ENCODE data around the gene RWDD1. TPM values are rescaled to one million over a fixed set of nuclear protein-coding genes. Genes with fewer than 3 reads are reported as not detected.

The RWDD1 gene
- polyA plus RNA-seq, 1 of the 3 experiments (the other 2 are of a cell fraction), result 17.7 TPM

GRCh38 chr6:116557893-116558292 lies 13.4 kb upstream of the RWDD1 start (continued):
- TF ChIP-seq USF2 (IDR thresholded peaks at IDR 0.05; ENCODE audit: borderline replicate concordance, low read depth, low read length) (no peak), RXRA (IDR thresholded peaks at IDR 0.05; ENCODE audit: borderline replicate concordance, low read depth) (no peak), ZBTB33 (IDR thresholded peaks at IDR 0.05; ENCODE audit: borderline replicate concordance, low read depth) (no peak), MAX (IDR thresholded peaks at IDR 0.05; ENCODE audit: low read depth) (peak; percentile 74; the same call in 1 of the 2 replicates), IRF3 (IDR thresholded peaks at IDR 0.05; ENCODE audit: low read depth, low read length) (no peak)

GRCh38 chr6:116560130-116560529 lies 11.2 kb upstream of the RWDD1 start:
- POLR2A ChIA-PET, result no interaction called here

More at GRCh38 chr6:116560130-116560529, 11.2 kb upstream of the RWDD1 start:
- 85% methylated on average over 2 of the region's 2 CpGs for WGBS (ENCODE audit: low lambda C conversion rate)
- no peaks in the 10 kb centered on the region for H3K9me3 ChIP-seq
- no peaks in the 10 kb centered on the region for H3K9me2 ChIP-seq
- TF ChIP-seq REST (IDR thresholded peaks at IDR 0.05; ENCODE audit: low read depth, low read length), result no peak
- TF ChIP-seq TAF1 (IDR thresholded peaks at IDR 0.05; ENCODE audit: borderline replicate concordance, low read depth, low read length), result no peak
- no peak for TF ChIP-seq FOSL2 (IDR thresholded peaks at IDR 0.05; ENCODE audit: borderline replicate concordance, low read depth)
- no peak for TF ChIP-seq ELF1 (IDR thresholded peaks at IDR 0.05)
- peaks cover 2 to 28% of the 10 kb centered on the region in 2 experiments; a peak in 3 of 4 replicates for H3K4me1 ChIP-seq (ENCODE audit: control insufficient read depth in 1 of 2, insufficient read depth in 2 of 2, low read depth in 1 of 2, low read length in 1 of 2)
- DNase-seq, result no peak
- H3F3A ChIP-seq (replicated peaks; ENCODE audit: insufficient read depth), result peaks cover 32% of the 10 kb centered on the region
- no peak overlapping the region for H3K27ac ChIP-seq (ENCODE audit: low read depth in 2 of 2, low read length in 1 of 2)
- H3K4me2 ChIP-seq, result no peak overlapping the region
- no peak overlapping the region for H3K9ac ChIP-seq
- H3K4me3 ChIP-seq (ENCODE audit: low read depth in 2 of 2, low read length in 1 of 2), result no peak overlapping the region
- no peaks in the 10 kb centered on the region for H3K79me2 ChIP-seq (ENCODE audit: insufficient read depth)
- CTCF ChIA-PET, result interaction anchor here (1.0 to 5.0 kb wide), 23 partner anchors 10 to 343 kb away, joined by 3 to 60 read pairs (median 5); partner anchors contain the start of genes RWDD1 and TSPYL1
- H3K27me3 ChIP-seq (ENCODE audit: insufficient read depth), result no peaks in the 10 kb centered on the region
- no peaks in the 10 kb centered on the region for H4K20me1 ChIP-seq (ENCODE audit: insufficient read depth)
- no peaks in the 10 kb centered on the region for H3K36me3 ChIP-seq (replicated peaks in 1 of 2; ENCODE audit: control insufficient read depth in 1 of 2, insufficient read depth in 2 of 2, low read length in 1 of 2)
- 0 out of 2 replicates have a peak overlapping the region, but pooled peaks have one; percentile 25 for H2AFZ ChIP-seq (ENCODE audit: low read depth)
